Mammary epithelial cell (primary cell): ENCODE data around the gene AVPR1B.

ENCODE experiments used
- CTCF ChIP-seq, 2 donors: IDR thresholded peaks in 1 of 2; conservative IDR thresholded peaks in 1 of 2; 2 replicates each; pipeline ENCODE4 v1.5.1; 2011 to 2012; ENCODE audit warnings: inconsistent platforms in 2 of 2, low read length in 2 of 2, mild to moderate bottlenecking in 2 of 2, control low read depth in 1 of 2, low read depth in 1 of 2; ENCODE audit not compliant: insufficient read depth in 1 of 2; ENCODE audit errors: extremely low read depth in 1 of 2
- EZH2 ChIP-seq: IDR thresholded peaks from 2 replicates; pipeline ENCODE4 v1.6.1; 2012; ENCODE audit warnings: low read length, inconsistent platforms, borderline replicate concordance

GRCh38 chr1:206081856-206082255 is 35.3 kb downstream of the AVPR1B start:
- no peak for TF ChIP-seq CTCF (conservative IDR thresholded peaks at IDR 0.05 in 1 of 2, IDR thresholded peaks at IDR 0.05 in 1 of 2; ENCODE audit: extremely low read depth in 1 of 2, insufficient read depth in 1 of 2, low read depth in 1 of 2, low read length in 2 of 2)
- TF ChIP-seq EZH2, result no peak
